ENCODE results near the gene DGKH. TPM values are rescaled to one million over a fixed set of nuclear protein-coding genes. Genes with fewer than 3 reads are reported as not detected.
"Not testable (repeated sequence)": the region's sequence is repeated elsewhere in the genome, so short reads cannot be mapped to it uniquely, and the experiment has no call there.

DGKH gene
- polyA plus RNA-seq, 1 donor from 2014 or later = 3.5 TPM

DNA sequence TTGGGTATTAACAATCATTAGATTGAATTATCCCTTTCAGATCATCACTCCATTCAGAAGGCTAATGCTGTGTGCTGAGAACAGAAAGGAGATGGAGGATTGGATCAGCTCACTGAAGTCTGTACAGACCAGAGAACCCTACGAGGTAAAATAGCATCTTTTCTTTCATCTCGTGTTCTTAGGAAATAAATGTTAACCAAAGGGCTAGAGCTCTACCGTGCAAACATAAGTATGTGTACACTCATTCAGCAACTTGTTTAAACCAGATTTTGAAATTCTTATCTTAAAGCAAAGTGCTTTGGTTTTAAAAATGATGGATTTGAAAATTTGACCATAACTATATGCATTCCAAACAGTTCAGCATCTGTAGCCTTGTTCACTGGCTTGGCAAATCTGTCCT lies 106.8 kb downstream of the DGKH start:
- no peaks in the 10 kb centered on the region for H3K27me3 ChIP-seq (ENCODE audit: insufficient read depth, low read depth, low read length)
- no peaks in the 10 kb centered on the region for H3K79me2 ChIP-seq (replicated peaks; ENCODE audit: insufficient read depth, low read length)
- H4K20me1 ChIP-seq (ENCODE audit: insufficient read depth) = no peaks in the 10 kb centered on the region
- H3K4me3 ChIP-seq (ENCODE audit: low read length) = no peak overlapping the region
- no peak overlapping the region for H3K9ac ChIP-seq (ENCODE audit: low read length)
- H2AFZ ChIP-seq (ENCODE audit: low read depth, low read length) = no peak overlapping the region
- TF ChIP-seq SMC3 (conservative IDR thresholded peaks at IDR 0.05; ENCODE audit: poor library complexity) (no peak), RAD21 (conservative IDR thresholded peaks at IDR 0.05) (no peak), MXI1 (conservative IDR thresholded peaks at IDR 0.05; ENCODE audit: poor library complexity, severe bottlenecking) (no peak), EZH2 (IDR thresholded peaks at IDR 0.05; ENCODE audit: borderline replicate concordance, insufficient read depth, low read length, poor library complexity, severe bottlenecking) (no peak), TAF1 (IDR thresholded peaks at IDR 0.05; ENCODE audit: low read depth) (no peak), EP300 (conservative IDR thresholded peaks at IDR 0.05; ENCODE audit: poor library complexity, severe bottlenecking) (no peak), POLR2AphosphoS5 (IDR thresholded peaks at IDR 0.05) (no peak)
- TF ChIP-seq, protein P1, sequence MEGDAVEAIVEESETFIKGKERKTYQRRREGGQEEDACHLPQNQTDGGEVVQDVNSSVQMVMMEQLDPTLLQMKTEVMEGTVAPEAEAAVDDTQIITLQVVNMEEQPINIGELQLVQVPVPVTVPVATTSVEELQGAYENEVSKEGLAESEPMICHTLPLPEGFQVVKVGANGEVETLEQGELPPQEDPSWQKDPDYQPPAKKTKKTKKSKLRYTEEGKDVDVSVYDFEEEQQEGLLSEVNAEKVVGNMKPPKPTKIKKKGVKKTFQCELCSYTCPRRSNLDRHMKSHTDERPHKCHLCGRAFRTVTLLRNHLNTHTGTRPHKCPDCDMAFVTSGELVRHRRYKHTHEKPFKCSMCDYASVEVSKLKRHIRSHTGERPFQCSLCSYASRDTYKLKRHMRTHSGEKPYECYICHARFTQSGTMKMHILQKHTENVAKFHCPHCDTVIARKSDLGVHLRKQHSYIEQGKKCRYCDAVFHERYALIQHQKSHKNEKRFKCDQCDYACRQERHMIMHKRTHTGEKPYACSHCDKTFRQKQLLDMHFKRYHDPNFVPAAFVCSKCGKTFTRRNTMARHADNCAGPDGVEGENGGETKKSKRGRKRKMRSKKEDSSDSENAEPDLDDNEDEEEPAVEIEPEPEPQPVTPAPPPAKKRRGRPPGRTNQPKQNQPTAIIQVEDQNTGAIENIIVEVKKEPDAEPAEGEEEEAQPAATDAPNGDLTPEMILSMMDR (IDR thresholded peaks at IDR 0.05; ENCODE audit: poor library complexity, severe bottlenecking) = no peak
- TF ChIP-seq, protein P2, sequence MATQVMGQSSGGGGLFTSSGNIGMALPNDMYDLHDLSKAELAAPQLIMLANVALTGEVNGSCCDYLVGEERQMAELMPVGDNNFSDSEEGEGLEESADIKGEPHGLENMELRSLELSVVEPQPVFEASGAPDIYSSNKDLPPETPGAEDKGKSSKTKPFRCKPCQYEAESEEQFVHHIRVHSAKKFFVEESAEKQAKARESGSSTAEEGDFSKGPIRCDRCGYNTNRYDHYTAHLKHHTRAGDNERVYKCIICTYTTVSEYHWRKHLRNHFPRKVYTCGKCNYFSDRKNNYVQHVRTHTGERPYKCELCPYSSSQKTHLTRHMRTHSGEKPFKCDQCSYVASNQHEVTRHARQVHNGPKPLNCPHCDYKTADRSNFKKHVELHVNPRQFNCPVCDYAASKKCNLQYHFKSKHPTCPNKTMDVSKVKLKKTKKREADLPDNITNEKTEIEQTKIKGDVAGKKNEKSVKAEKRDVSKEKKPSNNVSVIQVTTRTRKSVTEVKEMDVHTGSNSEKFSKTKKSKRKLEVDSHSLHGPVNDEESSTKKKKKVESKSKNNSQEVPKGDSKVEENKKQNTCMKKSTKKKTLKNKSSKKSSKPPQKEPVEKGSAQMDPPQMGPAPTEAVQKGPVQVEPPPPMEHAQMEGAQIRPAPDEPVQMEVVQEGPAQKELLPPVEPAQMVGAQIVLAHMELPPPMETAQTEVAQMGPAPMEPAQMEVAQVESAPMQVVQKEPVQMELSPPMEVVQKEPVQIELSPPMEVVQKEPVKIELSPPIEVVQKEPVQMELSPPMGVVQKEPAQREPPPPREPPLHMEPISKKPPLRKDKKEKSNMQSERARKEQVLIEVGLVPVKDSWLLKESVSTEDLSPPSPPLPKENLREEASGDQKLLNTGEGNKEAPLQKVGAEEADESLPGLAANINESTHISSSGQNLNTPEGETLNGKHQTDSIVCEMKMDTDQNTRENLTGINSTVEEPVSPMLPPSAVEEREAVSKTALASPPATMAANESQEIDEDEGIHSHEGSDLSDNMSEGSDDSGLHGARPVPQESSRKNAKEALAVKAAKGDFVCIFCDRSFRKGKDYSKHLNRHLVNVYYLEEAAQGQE (IDR thresholded peaks at IDR 0.05; ENCODE audit: borderline replicate concordance) = no peak
- no peaks in the 10 kb centered on the region for H3K36me3 ChIP-seq (ENCODE audit: insufficient read depth, low read length)
- no peaks in the 10 kb centered on the region for H3K9me2 ChIP-seq (ENCODE audit: insufficient read depth, low read length)
- H3K27ac ChIP-seq (ENCODE audit: low read length) = no peak overlapping the region
- no peak overlapping the region for H3K4me2 ChIP-seq (ENCODE audit: low read length)
- no peaks in the 10 kb centered on the region for H3K9me3 ChIP-seq (ENCODE audit: low read length)
- no peaks in the 10 kb centered on the region for H3F3A ChIP-seq (ENCODE audit: insufficient read depth, low read length, poor library complexity, severe bottlenecking)

DNA sequence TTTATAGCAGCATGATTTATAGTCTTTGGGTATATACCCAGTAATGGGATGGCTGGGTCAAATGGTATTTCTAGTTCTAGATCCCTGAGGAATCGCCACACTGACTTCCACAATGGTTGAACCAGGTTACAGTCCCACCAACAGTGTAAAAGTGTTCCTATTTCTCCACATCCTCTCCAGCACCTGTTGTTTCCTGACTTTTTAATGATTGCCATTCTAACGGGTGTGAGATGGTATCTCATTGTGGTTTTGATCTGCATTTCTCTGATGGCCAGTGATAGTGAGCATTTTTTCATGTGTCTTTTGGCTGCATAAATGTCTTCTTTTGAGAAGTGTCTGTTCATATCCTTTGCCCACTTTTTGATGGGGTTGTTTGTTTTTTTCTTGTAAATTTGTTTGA lies 114.9 kb downstream of the DGKH start:
- H3K36me3 ChIP-seq (ENCODE audit: insufficient read depth, low read length); H3K27ac ChIP-seq (ENCODE audit: low read length); H3K79me2 ChIP-seq (replicated peaks; ENCODE audit: insufficient read depth, low read length); H3K9ac ChIP-seq (ENCODE audit: low read length); H4K20me1 ChIP-seq (ENCODE audit: insufficient read depth); H2AFZ ChIP-seq (ENCODE audit: low read depth, low read length); H3K9me2 ChIP-seq (ENCODE audit: insufficient read depth, low read length); H3K27me3 ChIP-seq (ENCODE audit: insufficient read depth, low read depth, low read length); H3K4me2 ChIP-seq (ENCODE audit: low read length); H3K9me3 ChIP-seq (ENCODE audit: low read length); H3F3A ChIP-seq (ENCODE audit: insufficient read depth, low read length, poor library complexity, severe bottlenecking); H3K4me3 ChIP-seq (ENCODE audit: low read length): not testable (repeated sequence)

DNA sequence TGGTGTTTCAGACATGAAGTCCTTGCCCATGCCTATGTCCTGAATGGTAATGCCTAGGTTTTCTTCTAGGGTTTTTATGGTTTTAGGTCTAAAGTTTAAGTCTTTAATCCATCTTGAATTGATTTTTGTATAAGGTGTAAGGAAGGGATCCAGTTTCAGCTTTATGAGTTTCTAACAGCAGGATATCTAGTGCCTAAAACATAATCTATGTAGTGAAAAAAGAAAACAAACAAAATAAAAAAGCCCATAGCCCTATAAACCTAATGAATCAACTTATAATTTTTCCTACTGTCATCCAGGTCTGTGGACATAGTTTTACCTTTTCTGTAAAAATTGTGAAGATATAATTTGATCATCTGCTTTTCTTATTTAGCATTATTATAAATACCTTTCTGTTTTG lies 115.5 kb downstream of the DGKH start:
- H3K27me3 ChIP-seq (ENCODE audit: insufficient read depth, low read depth, low read length); H3K79me2 ChIP-seq (replicated peaks; ENCODE audit: insufficient read depth, low read length); H3K9ac ChIP-seq (ENCODE audit: low read length); H3K4me2 ChIP-seq (ENCODE audit: low read length); H4K20me1 ChIP-seq (ENCODE audit: insufficient read depth); H3K9me2 ChIP-seq (ENCODE audit: insufficient read depth, low read length); H3K27ac ChIP-seq (ENCODE audit: low read length); H3F3A ChIP-seq (ENCODE audit: insufficient read depth, low read length, poor library complexity, severe bottlenecking); H3K9me3 ChIP-seq (ENCODE audit: low read length); H3K4me3 ChIP-seq (ENCODE audit: low read length); H2AFZ ChIP-seq (ENCODE audit: low read depth, low read length); H3K36me3 ChIP-seq (ENCODE audit: insufficient read depth, low read length): not testable (repeated sequence)

Data from neural cell (in vitro differentiated cells).